Measurements from ENCODE around the gene CPAMD8.

DNA sequence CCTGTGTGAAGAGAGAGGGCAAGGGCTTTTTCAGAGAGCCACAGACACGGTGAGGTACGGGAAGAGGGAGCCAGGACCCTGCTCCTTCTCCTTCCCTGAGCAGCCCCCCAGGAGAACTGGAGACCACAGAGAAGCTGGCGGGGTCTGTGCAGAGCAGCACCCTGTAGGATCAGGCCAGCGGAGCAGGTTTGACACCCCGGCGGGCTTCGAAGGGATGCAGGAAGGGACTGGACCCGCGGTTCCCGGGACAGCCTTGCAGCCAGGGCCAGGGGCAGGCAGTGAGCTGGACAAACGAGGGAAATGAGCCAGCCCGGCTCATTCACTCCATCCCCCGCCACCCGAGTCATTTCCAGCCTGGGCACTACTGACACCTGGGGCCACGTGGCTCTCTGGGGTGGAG lies 22.2 kb downstream of the CPAMD8 start:
- TF ChIP-seq, protein P1, sequence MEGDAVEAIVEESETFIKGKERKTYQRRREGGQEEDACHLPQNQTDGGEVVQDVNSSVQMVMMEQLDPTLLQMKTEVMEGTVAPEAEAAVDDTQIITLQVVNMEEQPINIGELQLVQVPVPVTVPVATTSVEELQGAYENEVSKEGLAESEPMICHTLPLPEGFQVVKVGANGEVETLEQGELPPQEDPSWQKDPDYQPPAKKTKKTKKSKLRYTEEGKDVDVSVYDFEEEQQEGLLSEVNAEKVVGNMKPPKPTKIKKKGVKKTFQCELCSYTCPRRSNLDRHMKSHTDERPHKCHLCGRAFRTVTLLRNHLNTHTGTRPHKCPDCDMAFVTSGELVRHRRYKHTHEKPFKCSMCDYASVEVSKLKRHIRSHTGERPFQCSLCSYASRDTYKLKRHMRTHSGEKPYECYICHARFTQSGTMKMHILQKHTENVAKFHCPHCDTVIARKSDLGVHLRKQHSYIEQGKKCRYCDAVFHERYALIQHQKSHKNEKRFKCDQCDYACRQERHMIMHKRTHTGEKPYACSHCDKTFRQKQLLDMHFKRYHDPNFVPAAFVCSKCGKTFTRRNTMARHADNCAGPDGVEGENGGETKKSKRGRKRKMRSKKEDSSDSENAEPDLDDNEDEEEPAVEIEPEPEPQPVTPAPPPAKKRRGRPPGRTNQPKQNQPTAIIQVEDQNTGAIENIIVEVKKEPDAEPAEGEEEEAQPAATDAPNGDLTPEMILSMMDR (IDR thresholded peaks at IDR 0.05) = no peak
- no peak for TF ChIP-seq POLR2A (IDR thresholded peaks at IDR 0.05)
